WTC11 (cell line): Measurements from ENCODE around the gene SKIL.

Source experiments
- AFF4 ChIP-seq: sonication (generic); formaldehyde crosslinking; IDR thresholded peaks from 2 replicates; pipeline ENCODE4 v1.8.1; 2023; ENCODE audit warnings: mild to moderate bottlenecking, missing genetic modification reagents, borderline replicate concordance
- ATF2 ChIP-seq: sonication (generic); formaldehyde crosslinking; IDR thresholded peaks from 2 replicates; pipeline ENCODE4 v1.8.1; 2022; ENCODE audit warnings: low read depth, missing genetic modification reagents, borderline replicate concordance
- CTCF ChIP-seq: fragments of 200-600 bp; IDR thresholded peaks from 2 replicates; pipeline ENCODE4 v1.8.0; 2022; ENCODE audit warnings: antibody characterized with exemption
- GRHL2 ChIP-seq: fragments of 250-450 bp; sonication (Bioruptor Pico); IDR thresholded peaks from 2 replicates; pipeline ENCODE4 v1.8.0; 2022; ENCODE audit warnings: mild to moderate bottlenecking, moderate library complexity; ENCODE audit not compliant: insufficient replicate concordance, severe bottlenecking
- HMGXB4 ChIP-seq: sonication (generic); formaldehyde crosslinking; IDR thresholded peaks from 2 replicates; pipeline ENCODE4 v1.8.1; 2023; ENCODE audit warnings: mild to moderate bottlenecking, moderate library complexity, missing genetic modification reagents
- JUN ChIP-seq: sonication (generic); formaldehyde crosslinking; IDR thresholded peaks from 2 replicates; pipeline ENCODE4 v1.8.0; 2023; ENCODE audit warnings: mild to moderate bottlenecking, missing genetic modification reagents
- NFE2L1 ChIP-seq: sonication (generic); formaldehyde crosslinking; IDR thresholded peaks from 2 replicates; pipeline ENCODE4 v1.8.1; 2023; ENCODE audit warnings: missing genetic modification reagents
- NR3C1 ChIP-seq: sonication (generic); formaldehyde crosslinking; conservative IDR thresholded peaks from 2 replicates; pipeline ENCODE4 v1.8.1; 2023; ENCODE audit warnings: low read depth, mild to moderate bottlenecking, missing genetic modification reagents
- OVOL2 ChIP-seq: fragments of 250-450 bp; sonication (Bioruptor Pico); IDR thresholded peaks from 2 replicates; pipeline ENCODE4 v1.9.0; 2021; ENCODE audit warnings: mild to moderate bottlenecking, borderline replicate concordance
- PREB ChIP-seq: sonication (generic); formaldehyde crosslinking; IDR thresholded peaks from 2 replicates; pipeline ENCODE4 v1.8.1; 2022; ENCODE audit warnings: mild to moderate bottlenecking, missing genetic modification reagents, moderate library complexity, borderline replicate concordance
- TEAD4 ChIP-seq: sonication (generic); formaldehyde crosslinking; IDR thresholded peaks from 2 replicates; pipeline ENCODE4 v1.8.0; 2022; ENCODE audit warnings: mild to moderate bottlenecking, missing genetic modification reagents
- ZNF281 ChIP-seq: sonication (generic); formaldehyde crosslinking; IDR thresholded peaks from 2 replicates; pipeline ENCODE4 v1.8.0; 2023; ENCODE audit warnings: mild to moderate bottlenecking, missing genetic modification reagents
- ZNF416 ChIP-seq: fragments of 250-450 bp; sonication (Bioruptor Pico); IDR thresholded peaks from 2 replicates; pipeline ENCODE4 v1.9.0; 2021; ENCODE audit warnings: mild to moderate bottlenecking, inconsistent platforms

- TF ChIP-seq JUN (no peak), ZNF281 (CRISPR knock-in tag) (no peak), ATF2 (no peak), AFF4 (CRISPR knock-in tag) (no peak), HMGXB4 (CRISPR knock-in tag) (no peak), PREB (no peak), NFE2L1 (CRISPR knock-in tag) (no peak), NR3C1 (CRISPR knock-in tag) (no peak), TEAD4 (no peak), GRHL2 (CRISPR knock-in tag) (no peak), CTCF (no peak), OVOL2 (CRISPR knock-in tag) (no peak), ZNF416 (CRISPR knock-in tag) (no peak)
These were observed 63.7 kb downstream of the SKIL start for GRCh38 chr3:170421111-170421641.
